Limb (tissue), 2 donors: ENCODE results near the gene LGMN.
"Not testable (repeated sequence)": the region's sequence is repeated elsewhere in the genome, so short reads cannot be mapped to it uniquely, and the experiment has no call there.

Experiments
- DNase-seq, 2 donors: peaks; one replicate each; pipeline ENCODE4 v3.0.0-alpha.2; 2016; ENCODE audit errors: extremely low spot score in 2 of 2

The LGMN gene

DNA sequence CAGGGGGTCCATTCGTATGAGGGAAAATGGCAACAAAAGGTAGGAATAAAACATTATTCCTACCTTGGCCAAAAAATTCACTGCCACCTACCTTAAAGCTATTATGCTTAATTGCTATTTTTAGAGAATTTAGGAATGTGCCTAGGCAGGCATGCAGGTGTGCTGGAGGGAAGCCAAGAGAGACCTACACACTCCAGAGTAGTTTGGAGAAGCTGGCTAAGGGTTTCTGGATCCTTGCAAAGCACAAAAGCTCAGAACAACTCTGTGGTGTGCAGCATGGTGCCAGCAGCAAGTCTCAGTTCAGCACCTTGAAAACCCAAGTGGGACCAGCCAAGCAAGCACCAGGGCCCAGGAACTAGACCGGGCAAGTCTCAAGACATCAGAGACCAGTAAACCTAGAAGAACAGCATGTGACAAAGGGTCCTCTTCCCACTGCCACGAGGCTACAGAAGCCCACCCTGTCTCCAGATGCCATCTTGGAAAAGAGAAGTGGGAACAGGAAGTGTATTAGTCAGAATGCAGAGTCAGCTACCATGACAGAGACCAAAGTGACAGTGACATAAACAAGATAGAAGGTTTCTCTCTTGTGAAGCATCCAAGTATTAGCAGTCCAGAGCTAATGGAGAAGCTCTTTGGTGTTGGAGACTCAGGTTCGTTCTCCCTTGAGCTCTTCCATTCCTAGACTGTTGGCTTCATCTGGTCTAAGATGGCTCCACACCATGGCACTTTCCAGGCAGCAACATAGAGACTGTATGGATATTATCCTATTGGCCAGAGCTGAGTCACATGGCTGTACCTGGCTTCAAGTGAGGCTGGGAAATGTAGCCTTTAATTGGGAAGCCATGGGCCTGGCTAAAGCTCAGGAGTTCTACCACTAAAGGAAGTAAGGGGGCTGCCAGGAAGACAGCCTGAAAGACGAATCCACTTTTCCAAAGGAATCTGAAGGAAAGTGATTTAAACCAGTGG is 15.5 kb upstream of the LGMN start:
- not testable (repeated sequence) for DNase-seq

DNA sequence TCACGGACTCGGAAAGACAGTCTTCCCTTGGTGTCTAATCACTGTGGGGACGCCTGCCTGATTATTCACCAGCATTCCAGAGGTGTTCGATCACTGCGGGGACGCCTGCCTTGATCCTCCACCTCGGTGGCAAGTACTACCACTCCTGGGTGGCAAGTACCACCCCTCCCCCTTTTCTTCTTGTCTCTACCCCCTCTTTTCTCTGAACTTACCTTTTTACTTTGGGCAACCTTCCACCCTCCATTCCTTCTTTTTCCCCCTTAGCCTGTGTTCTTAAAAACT is 12.0 kb upstream of the LGMN start:
- no peak for DNase-seq

DNA sequence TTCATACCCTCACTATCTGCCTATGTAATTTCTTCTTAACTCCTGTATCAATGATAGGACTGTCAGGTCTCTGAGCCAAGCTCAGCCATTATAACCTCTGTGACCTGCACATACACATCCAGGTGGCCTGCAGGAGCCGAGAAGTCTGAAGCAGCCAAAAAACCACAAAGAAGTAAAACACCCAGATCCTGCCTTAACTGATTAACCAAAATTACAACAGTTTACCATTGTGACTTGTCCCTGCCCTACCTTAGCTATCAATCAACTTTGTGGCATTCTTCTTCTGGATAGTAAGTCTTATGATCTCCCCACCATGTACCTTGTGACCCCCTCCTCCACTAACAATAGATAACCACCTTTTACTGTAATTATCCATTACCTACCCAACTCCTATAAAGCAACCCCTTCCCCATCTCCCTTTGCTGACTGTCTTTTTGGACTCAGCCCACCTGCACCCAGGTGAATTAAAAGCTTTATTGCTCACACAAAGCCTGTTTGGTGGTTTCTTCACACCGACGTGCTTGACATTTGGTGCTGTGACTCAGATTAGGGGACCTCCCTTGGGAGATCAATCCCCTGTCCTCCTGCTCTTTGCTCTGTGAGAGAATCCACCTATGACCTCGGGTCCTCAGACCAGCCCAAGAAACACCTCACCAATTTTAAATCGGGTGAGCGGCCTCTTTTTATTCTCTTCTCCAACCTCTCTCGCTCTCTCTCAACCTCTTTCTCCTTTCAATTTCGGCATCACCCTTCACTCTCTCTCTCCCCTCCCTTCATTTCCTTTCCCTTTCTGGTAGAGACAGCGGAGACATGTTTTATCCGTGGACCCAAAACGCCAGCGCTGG is 11.5 kb upstream of the LGMN start:
- no peak for DNase-seq

DNA sequence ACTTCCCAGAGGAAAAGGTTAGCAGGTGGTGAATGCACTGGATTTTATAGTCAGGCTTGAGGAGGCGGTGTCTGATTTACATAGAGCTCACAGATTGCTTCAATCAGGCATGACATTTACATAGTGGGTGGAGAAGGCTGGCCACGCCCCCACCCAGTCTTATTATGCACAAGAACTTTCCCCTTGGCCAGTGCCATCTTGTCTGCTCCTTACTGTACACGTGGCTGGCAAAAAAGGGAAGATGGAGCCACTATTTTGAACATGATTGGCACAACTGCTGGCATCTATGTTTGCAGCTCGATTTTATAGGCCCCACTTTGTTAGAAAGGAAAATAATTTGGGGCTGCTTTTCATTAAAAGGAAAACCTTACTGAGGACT is 10.9 kb upstream of the LGMN start:
- DNase-seq = no peak

DNA sequence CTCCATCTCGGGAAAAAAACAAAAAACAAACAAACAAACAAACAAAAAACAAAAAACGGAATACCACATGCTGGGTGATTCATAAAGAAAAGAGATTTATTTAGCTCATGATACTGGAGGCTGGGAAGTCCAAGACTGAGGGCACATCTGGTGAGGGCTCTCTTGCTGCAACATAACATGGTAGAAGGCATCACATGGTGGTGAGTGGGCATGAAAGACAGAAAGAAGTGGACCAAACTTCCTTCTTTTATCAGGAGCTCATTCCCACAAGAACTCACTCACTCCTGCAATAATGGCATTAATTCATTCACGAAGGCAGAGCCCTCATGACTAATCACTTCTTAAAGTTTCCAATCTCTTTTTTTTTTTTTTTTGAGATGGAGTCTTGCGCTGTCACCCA is 8.0 kb upstream of the LGMN start:
- no peak for DNase-seq

DNA sequence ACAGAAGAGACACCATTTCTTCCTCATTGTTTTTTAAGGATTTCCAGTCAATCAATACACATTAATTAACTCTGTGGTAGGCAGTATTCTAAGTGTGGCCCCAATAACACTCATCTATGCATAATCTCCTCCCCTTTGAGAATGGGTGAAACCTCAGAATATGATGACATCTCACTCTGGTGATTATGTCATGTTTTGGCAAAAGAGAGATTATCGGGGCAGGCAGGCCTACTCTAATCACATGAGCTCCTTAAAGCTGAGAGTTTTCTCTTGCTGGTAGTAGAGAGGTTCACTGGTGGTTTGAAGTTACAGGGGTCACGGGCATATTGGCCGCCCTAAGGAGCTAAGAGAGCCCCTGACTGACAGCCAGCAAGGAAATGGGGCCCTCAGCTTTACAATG is 7.1 kb upstream of the LGMN start:
- DNase-seq = no peak

DNA sequence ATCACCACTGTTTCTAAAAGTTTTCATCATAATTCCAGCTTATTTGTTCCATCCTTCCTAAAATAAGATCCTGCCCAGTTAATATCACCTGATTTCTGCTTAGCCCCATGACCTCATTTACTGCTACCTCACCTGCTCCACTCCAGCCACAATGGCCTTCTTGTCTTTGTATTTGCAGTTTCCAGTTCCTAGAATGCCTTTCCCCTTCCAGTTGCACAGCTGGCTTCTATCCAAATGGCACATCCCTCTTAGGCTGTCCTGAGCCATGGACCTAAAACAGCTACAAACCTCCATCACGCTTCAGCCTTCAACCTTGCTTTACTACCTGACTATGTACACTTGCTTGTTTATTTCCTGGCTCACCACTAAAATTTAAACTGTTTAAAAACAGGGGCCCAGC is 6.5 kb upstream of the LGMN start:
- no peak for DNase-seq

DNA sequence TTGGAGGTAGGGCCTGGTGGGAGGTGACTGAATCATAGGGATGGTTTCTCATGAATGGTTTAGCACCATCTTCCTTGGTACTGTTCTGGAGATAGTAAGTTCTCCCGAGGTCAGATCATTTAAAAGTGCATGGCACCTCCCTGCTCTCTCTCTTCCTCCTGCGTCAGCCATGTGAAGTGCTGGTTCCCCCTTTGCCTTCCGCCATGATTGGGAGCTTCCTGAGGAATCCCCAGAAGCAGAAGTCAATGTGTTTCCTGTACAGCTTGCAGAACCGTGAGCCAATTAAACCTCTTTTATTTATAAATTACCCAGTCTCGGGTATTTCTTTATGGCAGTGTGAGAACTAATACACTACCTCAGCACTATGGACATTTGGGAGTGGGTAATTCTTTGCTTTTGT is 4.8 kb upstream of the LGMN start:
- DNase-seq = no peak

DNA sequence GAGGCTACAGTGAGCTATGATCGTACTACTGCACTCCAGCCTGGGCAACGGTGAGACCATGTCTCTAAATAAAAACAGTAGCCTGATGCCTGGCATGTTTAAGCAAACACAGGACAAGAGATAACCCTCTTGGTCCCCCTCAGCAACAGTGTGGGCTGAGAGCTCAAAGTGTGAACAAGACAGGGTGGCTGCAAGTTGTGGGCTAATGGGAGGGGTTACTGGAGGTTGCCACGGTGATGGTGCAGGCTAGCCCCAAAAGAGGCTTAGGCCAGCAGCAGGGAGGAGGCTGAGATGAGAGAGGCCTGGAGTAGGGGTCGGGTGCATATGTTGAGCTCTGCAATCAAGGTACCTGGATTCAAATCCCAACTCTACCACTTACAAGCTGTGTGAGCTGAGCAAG is 3.4 kb upstream of the LGMN start:
- no peak for DNase-seq

DNA sequence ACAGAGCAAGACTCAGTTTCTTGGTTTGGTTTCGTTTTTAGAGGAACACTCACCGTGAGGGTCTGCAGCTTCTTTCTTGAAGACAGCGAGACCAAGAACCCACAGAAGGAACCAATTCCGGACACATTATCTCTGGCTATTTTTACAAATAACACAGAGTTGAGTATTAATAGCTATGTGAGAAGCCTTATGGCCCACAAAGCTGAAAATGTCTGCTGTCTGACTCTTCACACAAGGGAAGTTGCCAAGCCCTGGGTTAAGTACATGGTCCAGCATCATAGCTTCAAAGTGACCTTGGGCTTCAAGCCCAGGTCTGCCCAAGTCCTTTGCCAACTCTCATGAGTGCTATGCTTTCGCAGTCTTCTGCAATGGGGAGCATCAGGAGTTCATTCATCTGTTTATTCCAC is 2.6 kb upstream of the LGMN start:
- DNase-seq = no peak

DNA sequence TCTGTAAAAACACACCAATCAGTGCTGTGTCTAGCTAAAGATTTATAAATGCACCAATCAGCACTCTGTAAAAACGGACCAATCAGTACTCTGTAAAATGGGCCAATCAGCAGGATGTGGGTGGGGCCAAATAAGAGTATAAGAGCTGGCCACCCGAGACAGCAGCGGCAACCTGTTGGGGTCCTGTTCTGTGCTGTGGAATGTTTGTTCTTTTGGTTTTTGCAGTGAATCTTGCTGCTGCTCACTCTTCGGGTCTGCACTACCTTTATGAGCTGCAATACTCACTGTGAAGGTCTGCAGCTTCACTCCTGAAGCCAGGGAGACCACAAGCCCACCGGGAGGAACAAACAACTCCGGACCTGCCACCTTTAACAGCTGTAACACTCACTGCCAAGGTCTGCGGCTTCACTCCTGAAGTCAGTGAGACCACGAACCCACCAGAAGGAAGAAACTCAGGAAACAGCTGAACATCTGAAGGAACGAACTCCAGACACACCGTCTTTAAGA is 1.8 kb upstream of the LGMN start:
- DNase-seq = not testable (repeated sequence)

DNA sequence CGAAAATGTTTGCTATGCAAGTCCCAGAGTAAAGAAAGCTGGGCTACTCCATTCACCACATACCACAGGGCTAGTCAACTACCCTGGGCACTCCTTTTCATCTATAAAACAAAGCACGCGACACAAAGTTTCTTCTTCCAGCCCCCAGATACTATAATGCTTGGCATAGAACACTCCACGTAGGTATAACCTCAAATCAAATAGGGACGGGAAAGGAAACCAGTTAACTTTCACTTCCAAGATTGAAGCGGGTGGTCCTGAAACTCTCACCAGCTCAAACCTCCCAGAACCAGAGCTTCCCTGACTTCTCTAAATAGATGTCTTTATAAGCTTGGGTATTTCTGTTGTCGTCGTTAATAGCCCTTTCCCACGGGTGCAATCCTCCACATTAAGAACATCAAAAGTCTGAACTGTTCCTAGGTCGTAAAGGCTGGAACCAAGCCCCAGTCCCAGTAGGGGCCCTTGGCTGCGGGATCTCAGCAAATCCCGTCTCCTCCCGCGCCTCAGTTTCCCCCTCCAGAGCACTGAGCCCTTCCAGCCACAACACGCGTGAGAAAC is 647 bp downstream of the LGMN start:
- DNase-seq = no peak

DNA sequence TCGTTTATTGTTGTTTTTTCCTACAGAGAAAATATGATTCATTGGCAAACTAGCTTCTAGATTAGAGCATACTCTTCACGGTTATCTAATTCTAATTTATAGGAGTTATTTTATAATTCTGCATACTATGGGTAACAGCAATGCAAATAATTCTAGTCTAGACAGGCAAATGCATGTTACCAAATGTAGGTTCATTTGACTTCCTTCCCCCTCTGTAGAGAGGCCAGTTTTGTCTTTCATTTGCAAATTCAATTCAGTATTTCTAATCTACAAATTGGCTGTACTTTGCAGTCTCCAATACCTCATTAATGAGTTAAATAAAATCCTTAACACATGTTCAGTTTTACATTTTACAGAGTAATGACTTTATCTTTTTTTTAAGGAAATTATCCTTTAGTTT is 4.2 kb downstream of the LGMN start:
- DNase-seq = no peak

DNA sequence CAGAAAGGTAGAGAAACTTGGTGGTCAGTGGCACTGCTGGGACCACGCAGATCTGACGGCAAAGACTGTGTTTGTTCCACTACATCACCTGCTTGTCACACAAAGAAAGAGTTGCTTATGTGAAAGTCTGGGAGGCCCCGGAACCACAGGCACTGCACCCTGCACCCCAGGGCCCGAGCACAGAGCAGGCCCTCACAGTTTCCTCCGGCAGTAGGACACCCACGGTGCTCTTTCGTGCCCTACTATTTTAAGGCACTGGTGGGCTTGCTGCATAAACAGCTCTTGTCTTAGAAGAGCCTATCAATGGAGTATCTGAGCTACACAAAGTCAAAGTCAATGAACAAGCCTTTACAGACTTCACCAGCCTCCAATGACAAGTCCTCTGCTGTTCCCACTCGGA is 8.0 kb downstream of the LGMN start:
- DNase-seq = no peak

DNA sequence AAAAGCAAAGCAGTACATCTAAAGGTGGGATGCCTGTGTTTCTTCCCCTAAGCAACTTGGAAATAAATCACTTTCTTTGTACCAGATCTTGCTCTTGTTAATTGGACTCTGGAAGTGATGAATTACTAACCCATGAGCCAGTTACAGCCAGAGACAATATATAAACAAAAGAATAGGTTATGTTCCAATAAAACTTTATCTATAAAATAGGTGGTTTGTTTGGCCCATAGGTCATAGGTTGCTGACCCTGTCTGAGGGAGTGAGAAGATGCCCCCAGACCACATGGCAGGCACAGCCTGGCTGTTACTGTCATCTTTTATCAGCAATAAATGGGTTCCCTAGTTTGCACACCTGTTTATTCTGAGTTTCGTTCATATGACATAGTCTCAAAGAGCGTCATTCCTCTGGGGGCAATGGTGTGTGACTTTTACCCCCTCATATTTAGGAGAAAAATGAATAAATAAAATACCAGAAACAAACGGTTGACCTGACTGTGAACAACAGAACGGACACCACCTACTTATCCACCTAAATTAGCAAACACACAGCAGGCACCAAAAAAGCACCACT is 10.7 kb downstream of the LGMN start:
- no peak for DNase-seq

DNA sequence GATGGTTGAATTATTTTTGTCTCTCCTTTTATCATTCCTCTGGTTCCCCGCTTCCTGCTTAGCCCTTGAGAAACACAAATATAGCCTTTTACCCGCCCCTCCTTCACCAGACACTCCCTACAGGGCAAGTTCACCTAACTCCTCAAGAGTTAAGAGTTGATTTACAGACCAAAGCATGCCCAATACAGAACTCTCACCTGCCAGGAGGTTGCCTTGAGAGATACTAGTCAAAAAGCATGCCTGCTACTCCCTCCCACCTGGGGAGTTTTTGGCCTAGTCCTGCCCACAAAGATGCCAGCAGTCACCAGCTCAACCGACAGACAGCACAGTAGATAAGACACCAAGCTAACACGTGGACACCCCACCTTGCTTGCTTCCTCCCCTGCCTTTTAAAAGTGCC is 11.2 kb downstream of the LGMN start:
- no peak for DNase-seq

DNA sequence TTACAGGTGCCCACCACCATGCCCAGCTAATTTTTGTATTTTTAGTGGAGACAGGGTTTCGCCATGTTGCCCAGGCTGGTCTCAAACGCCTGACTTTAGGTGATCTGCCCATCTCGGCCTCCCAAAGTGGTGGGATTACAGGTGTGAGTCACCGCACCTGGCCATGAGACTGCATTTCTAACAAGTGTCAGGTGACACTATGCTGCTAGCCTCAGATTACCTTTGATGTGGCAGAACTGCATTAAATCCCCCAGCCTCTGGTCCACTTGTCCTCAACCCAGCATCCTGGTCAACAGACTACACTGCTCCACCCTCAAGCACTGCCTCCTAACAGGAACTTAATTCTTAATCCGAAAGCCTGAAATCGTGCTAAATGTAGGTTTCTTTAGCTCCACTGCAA is 13.1 kb downstream of the LGMN start:
- DNase-seq = no peak

DNA sequence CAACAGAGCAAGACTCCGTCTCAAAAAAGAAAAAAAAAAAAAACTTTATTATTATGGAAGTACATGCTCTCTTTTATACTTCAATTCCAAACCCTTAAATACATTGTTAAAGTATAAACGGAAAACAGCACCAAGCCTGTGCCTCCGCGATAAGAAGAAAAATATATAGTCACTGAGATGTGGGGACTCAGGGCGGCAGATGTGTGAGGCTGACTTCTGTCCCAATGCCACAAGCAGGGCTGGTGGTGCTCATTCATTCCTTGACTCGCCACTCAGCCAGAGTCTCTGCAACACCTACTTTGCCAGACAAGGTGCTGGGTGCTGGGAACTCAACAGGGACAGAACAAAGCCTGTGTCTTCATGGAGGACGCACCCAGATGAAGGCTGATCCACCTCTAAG is 13.8 kb downstream of the LGMN start:
- DNase-seq = no peak

DNA sequence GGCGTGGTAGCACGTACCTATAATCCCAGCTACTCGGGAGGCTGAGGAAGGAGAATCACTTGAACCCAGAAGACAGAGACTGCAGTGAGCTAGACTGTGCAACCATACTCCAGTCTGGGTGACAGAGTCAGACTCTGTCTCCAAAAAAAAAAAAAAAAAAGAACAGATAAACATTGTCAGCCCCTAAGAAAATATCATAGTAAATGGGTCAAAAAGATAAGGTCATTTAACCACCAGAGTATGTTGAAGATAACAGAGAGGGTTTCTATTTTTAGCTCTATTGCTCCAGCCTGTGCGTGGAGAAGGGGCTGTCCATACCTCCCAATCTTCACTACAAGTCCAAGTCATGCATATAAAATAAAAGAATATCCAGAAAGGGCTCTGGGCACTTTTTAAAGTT is 15.4 kb downstream of the LGMN start:
- DNase-seq = no peak

DNA sequence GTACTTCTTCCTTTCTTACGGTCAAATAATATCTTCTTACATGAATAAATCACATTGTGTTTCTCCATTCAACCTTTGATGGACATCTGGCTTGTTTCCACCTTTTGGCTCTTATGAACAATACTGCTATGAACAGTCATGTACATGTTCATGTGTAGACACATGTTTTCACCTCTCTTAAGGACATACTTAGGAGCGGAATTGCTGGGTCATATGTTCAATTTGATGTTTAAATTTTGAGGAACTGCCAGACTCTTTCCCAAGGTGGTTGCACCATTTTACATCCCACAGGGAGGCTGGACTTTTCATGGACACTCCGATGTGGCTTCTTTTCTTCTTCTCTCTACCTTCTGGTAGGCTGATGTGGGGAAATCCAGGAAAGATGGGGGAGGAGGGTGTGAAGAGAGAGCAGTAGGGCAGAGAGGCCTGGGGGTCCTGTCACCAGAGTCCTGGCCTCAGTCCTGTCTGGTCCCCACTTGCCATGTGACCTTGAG is 16.8 kb downstream of the LGMN start:
- no peak for DNase-seq

DNA sequence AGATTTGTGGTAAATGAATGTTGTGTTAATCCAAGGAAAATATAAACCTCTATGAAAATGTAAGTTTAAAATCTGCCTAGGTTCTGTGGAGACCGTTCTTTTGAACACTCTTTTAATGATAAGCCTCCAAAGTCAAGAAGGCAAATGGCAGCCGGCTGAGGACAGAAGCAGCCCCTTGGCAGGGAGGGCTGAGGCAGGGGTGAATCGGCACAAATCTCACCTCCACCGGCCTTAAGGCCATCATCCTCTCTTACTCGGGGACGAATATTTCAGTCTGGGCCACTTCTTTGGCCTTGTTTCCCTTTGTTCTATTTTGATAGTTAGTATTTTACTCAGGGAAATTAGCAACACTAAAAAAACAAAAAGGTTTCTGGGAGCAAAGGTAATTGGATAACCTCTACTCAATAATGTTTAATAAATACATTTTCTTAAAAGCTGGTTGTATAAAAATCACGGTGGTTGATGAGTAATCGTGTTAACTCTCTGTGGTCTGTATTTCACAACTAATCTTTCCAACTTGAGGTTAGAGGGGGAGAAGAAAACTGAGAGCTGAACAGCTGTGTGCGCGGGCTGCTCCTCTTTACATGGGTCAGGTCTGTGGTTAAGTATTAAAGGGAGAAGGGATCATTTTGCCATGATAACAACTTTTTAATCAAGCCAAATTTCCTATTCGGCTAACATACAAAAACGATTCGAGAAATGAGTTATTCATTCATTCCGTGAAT is 18.6 kb downstream of the LGMN start:
- DNase-seq = no peak
